Tibial nerve (tissue), 3 donors: Measurements from ENCODE around the gene IFITM2.

Source experiments
- POLR2A ChIP-seq, 2 donors: fragments of 450-650 bp; IDR thresholded peaks; one replicate each; pipeline ENCODE4 v1.6.1; 2017; ENCODE audit warnings: antibody characterized with exemption in 2 of 2, mild to moderate bottlenecking in 2 of 2, moderate library complexity in 2 of 2
- TF ChIP-seq, protein P1 (sequence below), 5 experiments: fragments of 200-600 bp in 3 of 5; fragments of 450-650 bp in 2 of 5; sonication (generic) in 3 of 5; IDR thresholded peaks; one replicate each; pipeline ENCODE4 v1.5.1; 2016 to 2019; ENCODE audit warnings: antibody characterized with exemption in 5 of 5, mild to moderate bottlenecking in 3 of 5, moderate library complexity in 2 of 5

DNA sequence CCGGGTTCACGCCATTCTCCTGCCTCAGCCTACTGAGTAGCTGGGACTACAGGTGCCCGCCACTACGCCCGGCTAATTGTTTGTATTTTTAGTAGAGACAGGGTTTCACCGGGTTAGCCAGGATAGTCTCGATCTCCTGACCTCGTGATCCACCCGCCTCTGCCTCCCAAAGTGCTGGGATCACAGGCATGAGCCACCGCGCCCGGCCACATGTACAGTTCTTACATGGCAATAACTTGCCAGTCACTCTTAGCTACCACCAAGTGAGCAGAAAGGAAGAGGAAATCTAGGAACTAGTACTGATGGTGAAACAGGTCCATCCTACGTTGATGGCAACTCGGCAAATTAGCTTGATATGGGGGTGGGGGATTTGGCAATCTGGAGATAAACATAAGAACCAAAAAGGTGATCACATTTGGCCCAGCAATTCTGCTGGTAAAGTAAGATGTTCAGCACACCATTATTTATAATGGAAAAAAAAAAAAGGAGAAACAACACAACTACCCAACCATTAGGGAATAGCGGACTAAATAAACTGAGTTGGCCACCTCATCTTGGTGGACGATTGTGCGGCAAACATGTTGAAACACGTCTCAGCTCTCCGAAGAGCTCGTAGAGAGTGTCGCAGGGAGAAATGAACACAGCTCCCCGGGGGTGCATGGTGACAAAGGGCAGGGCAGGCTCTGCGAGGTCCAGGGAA, 24.1 kb upstream of the IFITM2 start:
- TF ChIP-seq, protein P1, sequence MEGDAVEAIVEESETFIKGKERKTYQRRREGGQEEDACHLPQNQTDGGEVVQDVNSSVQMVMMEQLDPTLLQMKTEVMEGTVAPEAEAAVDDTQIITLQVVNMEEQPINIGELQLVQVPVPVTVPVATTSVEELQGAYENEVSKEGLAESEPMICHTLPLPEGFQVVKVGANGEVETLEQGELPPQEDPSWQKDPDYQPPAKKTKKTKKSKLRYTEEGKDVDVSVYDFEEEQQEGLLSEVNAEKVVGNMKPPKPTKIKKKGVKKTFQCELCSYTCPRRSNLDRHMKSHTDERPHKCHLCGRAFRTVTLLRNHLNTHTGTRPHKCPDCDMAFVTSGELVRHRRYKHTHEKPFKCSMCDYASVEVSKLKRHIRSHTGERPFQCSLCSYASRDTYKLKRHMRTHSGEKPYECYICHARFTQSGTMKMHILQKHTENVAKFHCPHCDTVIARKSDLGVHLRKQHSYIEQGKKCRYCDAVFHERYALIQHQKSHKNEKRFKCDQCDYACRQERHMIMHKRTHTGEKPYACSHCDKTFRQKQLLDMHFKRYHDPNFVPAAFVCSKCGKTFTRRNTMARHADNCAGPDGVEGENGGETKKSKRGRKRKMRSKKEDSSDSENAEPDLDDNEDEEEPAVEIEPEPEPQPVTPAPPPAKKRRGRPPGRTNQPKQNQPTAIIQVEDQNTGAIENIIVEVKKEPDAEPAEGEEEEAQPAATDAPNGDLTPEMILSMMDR (IDR thresholded peaks at IDR 0.05) = no peak
- TF ChIP-seq POLR2A (IDR thresholded peaks at IDR 0.05) = no peak
